Fibroblast of the aortic adventitia (primary cell): ENCODE data around the gene VRK3. TPM values are rescaled to one million over a fixed set of nuclear protein-coding genes. Genes with fewer than 3 reads are reported as not detected.

Experiments
- DNase-seq: peaks from one replicate; pipeline ENCODE4 v3.0.0-alpha.2; 2010; ENCODE audit warnings: low read depth
- H3K4me3 ChIP-seq: 2 replicates; pipeline ENCODE4 v1.5.1; 2011; ENCODE audit warnings: low read depth, mild to moderate bottlenecking, control low read depth, low read length, moderate library complexity
- CTCF ChIP-seq: IDR thresholded peaks from 2 replicates; pipeline ENCODE4 v1.5.1; 2011; ENCODE audit warnings: mild to moderate bottlenecking, low read length, control low read depth, inconsistent platforms; ENCODE audit not compliant: insufficient read depth
- total RNA-seq: library from RNA; depleted of rRNA; stranded (reverse); fragments of >200 nt; gene quantifications from 2 replicates; pipeline ENCODE4 v1.2.3, GENCODE V29; 2012; ENCODE audit warnings: low replicate concordance

VRK3 gene
- total RNA-seq, 1 donor, result 30.6 TPM

GRCh38 chr19:49927526-49928264 lies 97.5 kb downstream of the VRK3 start:
- peak overlapping the region; percentile 14 for H3K4me3 ChIP-seq
- TF ChIP-seq CTCF, result no peak
- no peak for DNase-seq

DNA sequence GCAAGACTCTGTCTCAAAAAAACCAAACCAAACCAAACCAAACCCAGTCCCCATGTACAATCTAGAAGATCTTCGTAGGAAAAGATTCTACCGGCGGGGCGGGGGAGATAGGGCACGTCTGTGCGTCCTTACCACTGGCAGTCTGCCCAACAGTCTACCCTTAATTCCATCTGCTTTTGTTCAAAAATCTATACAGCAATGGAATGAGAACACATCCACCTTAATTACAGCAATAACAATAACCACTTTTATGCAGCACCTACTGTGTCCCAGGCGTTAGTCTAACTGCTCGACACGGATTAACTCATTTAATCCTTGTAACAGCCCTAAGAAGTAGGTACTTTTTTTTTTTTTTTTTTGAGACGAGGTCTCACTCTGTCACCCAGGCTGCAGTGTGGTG lies 98.7 kb downstream of the VRK3 start:
- H3K4me3 ChIP-seq, result no peak overlapping the region
- DNase-seq, result no peak
- no peak for TF ChIP-seq CTCF

Other genes starting within 250 kb of the VRK3 start
- 23.5 and 27.5 TPM in 2 replicates for gene FUZ, start 212.1 kb downstream of the VRK3 start, total RNA-seq
- gene MED25, start 207.1 kb downstream of the VRK3 start, total RNA-seq, result 19.4 and 21.7 TPM in 2 replicates
- 46.2 and 51.2 TPM in 2 replicates for gene PTOV1, start 174.2 kb downstream of the VRK3 start, total RNA-seq
- 42.3 and 58.3 TPM in 2 replicates for gene PNKP, start 157.8 kb downstream of the VRK3 start, total RNA-seq
- 14.4 and 20.6 TPM in 2 replicates for gene AKT1S1, start 148.0 kb downstream of the VRK3 start, total RNA-seq
- 16.3 and 17.1 TPM in 2 replicates for gene TBC1D17, start 147.7 kb downstream of the VRK3 start, total RNA-seq
- gene IL4I1, start 128.5 kb downstream of the VRK3 start, total RNA-seq, result 1.1 TPM in 1 of 2 replicates, not detected in the other
- 81.5 and 106 TPM in 2 replicates for gene ATF5, start 96.2 kb downstream of the VRK3 start, total RNA-seq
- gene NUP62, start 95.9 kb downstream of the VRK3 start, total RNA-seq, result 11.3 and 35.4 TPM in 2 replicates
- not detected in 2 replicates for gene SIGLEC11, start 64.2 kb downstream of the VRK3 start, total RNA-seq
- 11.0 and 14.1 TPM in 2 replicates for gene ZNF473, start 633 bp upstream of the VRK3 start, total RNA-seq
- not detected in 2 replicates for gene IZUMO2, start 137.9 kb upstream of the VRK3 start, total RNA-seq
- not detected in 2 replicates for gene MYH14, start 178.2 kb upstream of the VRK3 start, total RNA-seq